HG02588 (cell line): ENCODE results near the gene PRR15L.

ENCODE experiments used
- ATAC-seq: cut with Tn5 transposase; IDR thresholded peaks from one replicate; pipeline ENCODE4 v1.9.1; 2021; ENCODE audit warnings: mild to moderate bottlenecking, moderate library complexity; ENCODE audit not compliant: unreplicated experiment

The PRR15L gene

DNA sequence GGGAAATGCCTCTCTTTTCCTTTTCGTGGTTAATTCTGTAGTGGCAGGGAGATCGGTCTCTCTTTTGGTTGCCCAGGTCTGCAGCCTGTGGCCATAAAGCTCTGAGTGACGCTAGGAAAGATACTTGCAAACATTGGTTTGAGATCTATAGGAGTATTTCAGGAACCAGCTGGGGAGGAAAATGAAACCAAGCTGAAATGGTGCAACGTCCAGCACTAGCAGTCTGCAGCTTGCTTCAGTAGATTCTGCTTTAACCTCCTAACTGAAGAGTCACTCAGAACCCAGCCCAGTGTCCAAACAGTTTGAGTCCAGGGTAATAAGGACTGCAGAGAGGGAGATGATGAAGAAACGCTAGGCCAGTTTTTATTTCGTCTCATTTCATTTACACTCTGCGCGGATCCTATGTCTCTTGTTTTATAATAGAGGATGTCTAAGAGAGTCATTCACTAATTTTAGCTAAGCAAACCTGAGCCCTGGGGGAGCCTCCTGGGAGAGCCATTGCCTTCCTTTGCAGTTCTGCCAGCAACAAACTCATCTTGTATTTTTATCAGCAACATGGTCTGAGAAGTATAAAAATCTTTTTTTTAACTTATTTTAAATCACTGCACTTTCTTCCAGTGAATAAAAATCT, 49.6 kb downstream of the PRR15L start:
- ATAC-seq = no peak

DNA sequence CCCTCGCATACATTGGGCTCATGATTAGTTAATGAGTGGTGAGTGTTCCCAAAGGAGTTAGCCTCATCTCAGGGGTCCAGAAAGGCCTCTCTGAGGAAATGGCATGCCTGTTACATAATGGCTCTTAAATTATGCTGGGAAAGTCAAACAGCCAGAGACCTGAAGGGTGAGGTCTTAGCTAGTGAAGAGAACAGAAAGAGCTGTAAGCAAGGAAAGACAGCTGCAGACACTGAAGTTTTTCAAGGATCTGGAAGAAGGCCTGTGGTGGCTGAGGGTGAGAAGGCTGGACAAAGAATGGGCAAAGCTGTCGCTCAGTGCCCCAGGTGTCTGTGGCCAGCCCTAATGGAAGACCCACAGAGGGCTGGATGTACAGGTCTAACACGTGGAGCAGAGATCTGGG, 51.2 kb downstream of the PRR15L start:
- ATAC-seq = no peak

DNA sequence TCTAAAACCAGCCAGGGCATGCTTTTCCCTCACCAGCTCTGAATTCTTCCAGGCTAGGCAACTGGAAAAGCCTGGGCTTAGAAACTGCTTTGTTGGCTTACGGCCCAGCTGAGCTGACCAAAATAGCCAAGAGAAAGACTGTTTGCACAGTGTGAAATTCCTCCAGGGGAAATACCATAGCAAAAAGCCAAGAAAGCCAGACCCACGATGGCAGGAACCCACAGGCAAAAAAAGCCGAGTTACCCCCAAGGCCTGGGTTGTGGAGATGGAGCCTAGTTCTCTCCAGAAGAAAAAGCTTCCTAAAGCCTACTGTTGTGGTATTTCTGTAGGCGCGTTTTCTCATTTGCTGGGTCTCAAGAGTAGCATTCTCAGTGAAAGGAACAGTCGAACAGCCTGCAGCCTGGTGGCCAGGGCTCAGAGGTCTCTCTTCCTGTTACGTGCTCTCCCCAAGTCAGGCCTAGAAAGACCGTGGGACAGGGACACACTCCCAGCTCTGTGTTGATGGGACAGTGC, 52.4 kb downstream of the PRR15L start:
- no peak for ATAC-seq

DNA sequence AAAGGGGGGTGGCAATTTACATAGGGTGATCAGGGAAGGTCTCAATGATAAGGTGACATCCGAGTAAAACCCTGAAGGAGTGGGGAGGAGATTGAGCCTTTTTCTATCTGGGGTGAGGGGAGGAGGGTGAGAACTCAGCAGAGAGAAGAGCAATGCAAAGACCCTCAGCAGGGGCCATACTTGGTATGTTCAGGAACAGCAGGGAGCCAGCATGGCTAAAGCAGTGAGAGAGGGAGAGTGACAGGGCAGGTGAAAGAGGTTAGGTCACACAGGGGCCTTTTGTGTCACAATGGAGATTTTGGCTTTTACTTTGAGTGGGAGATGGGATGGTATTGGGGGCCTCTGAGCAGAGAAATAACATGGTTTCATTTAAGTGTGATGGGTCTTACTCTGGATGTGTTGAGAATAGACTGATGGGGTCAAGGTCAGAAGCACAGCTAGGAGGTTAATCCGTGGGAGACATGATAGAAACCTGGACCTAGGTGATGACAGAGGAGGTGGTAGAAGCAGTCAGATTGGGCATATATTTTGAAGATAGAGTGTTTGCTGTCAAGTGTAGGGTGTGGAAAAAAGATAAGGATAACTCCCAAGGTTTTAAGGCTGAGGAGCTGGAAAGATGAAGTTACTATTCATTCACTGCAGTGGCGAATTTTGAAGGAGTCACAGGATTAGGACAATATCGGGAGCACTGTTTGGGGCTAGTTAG, 55.5 kb downstream of the PRR15L start:
- ATAC-seq = no peak
